MM.1S (cell line): ENCODE data around the gene LRG1.

Source experiments
- EZH2 ChIP-seq: fragments of 300-600 bp; sonication (generic); optimal IDR thresholded peaks from 2 replicates; pipeline ENCODE3; 2017; ENCODE audit warnings: low read depth, mild to moderate bottlenecking, antibody characterized with exemption, low read length, mixed read lengths
- EZH2phosphoT487 ChIP-seq: fragments of 300-600 bp; sonication (generic); IDR thresholded peaks from 2 replicates; pipeline ENCODE4 v1.6.1; 2018; ENCODE audit warnings: antibody characterized with exemption, low read length
- TF ChIP-seq, protein P1 (sequence below): fragments of 300-600 bp; sonication (generic); IDR thresholded peaks from 2 replicates; pipeline ENCODE4 v1.5.1; 2016; ENCODE audit warnings: antibody characterized with exemption, low read length, mixed read lengths

DNA sequence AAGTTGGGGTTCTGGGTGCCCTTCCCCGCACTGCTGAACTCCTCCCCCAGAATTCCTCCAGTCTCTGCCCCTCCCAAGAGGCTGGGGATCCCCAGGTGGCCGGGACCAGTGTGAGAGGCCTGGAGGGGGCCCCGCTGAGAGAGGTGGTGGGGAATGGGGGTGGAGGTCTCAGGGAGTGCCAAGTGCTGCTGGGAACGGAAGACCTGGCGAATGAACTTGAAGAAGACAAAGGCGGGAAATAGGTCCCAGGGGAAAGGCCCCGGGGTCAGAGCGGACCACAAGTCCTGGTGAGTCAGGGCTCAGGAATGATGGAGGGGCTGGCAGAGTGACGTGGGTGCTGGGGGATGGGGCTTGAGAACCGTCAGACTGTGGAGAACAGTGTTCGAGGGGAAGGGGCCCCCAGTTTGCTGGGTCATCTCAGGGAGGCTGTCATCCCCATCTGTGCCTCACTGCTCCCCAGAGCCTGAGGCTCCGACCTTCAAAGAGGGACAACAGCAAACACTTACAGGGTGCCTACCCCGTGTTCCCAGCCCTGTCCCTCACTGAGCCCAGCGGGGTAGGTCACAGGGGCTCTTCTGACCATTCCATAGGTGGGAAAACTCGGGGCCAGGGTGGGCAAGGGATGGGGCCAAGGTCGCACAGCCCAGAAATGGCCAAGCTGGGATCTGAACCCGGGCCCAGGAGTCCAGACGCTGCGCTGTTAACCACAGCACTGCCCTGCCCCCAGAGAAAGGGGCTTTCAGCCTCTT is 35.6 kb upstream of the LRG1 start:
- no peak for TF ChIP-seq EZH2
- TF ChIP-seq, protein P1, sequence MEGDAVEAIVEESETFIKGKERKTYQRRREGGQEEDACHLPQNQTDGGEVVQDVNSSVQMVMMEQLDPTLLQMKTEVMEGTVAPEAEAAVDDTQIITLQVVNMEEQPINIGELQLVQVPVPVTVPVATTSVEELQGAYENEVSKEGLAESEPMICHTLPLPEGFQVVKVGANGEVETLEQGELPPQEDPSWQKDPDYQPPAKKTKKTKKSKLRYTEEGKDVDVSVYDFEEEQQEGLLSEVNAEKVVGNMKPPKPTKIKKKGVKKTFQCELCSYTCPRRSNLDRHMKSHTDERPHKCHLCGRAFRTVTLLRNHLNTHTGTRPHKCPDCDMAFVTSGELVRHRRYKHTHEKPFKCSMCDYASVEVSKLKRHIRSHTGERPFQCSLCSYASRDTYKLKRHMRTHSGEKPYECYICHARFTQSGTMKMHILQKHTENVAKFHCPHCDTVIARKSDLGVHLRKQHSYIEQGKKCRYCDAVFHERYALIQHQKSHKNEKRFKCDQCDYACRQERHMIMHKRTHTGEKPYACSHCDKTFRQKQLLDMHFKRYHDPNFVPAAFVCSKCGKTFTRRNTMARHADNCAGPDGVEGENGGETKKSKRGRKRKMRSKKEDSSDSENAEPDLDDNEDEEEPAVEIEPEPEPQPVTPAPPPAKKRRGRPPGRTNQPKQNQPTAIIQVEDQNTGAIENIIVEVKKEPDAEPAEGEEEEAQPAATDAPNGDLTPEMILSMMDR, result no peak
- no peak for TF ChIP-seq EZH2phosphoT487
